HG02885 (cell line): ENCODE results near the gene RGS3.
"Not testable (repeated sequence)": the region's sequence is repeated elsewhere in the genome, so short reads cannot be mapped to it uniquely, and the experiment has no call there.

Experiments
- ATAC-seq: cut with Tn5 transposase; IDR thresholded peaks from one replicate; pipeline ENCODE4 v1.9.1; 2021; ENCODE audit warnings: mild to moderate bottlenecking; ENCODE audit not compliant: unreplicated experiment, poor library complexity

The RGS3 gene

DNA sequence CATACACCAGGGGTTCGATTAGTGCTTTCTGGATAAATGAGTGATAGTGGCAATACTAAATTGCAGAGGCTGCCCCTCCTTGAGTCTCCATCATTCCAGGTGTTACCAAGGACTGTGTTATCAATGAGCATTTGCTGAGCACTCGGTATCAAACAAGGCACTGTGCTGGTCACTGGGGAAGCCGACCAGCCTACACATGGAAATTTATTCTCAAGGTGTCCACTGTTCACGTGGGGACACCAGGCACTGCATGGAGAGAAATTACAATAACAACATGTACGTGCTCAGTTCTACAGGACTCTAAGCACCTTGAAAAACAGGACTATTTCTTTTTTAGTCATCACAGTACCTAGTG, 22.2 kb downstream of the RGS3 start:
- no peak for ATAC-seq

DNA sequence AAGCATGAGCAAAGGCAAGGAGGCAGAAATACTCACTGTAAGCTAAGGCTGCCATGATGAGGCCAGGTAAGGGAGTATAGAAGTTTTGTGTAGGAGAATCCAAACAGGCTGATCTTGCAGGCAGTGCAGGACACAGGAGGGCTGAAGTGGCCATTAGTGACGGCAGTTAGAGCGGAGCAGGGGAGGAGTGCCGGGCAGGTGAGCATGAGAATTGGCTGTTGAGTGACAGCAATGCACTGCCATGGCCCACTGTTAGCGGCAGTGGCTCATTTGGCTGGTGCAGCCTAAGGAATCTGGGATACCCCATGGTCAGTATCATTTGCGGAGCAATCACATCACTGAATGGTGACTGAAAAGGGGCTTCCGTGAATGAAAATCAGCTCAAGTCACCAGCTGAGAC, 22.8 kb downstream of the RGS3 start:
- no peak for ATAC-seq

DNA sequence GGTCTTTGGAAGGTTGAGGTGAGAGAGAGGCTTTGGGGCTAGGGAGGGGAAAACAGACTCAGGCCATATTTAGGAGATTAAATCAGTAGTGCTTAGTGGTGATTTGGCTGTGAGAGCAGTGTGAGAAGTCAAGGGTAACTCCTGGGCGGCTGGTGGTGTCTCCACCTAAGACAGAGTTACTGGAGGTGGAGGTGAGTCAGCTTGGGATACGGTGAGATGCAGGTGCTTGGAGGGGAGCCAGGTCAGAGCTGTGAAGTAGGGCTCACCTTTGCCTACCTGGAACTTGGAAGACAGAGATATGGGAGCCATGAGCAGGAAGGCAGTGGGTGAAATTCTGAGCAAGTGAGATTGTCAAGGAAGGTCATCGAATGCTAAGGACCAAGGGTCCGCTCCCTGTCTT, 24.5 kb downstream of the RGS3 start:
- ATAC-seq, result no peak

DNA sequence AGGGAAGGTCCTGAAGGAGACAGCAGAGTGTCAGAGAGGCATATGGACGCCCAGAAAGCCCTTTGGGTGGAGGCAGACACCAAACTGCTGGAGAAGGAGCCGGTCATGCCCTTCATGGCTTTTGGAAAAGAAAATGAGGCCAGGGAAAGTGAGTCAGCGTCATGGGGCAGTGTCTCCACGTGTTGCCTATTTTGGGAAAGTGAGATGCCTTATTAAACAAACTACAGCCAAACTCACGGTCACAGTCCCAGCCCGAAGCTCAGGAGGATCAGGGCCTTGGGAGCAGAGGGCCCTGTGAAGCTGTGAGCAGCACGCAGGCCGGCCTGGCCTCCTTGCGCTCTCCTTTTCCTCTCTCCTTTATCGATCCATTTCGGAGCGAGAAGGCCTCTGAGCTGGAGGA, 25.0 kb downstream of the RGS3 start:
- ATAC-seq, result no peak

- ATAC-seq, result not testable (repeated sequence)
Observed at GRCh38 chr9:113491147-113491546, 27.6 kb downstream of the RGS3 start.

- no peak for ATAC-seq
Observed at GRCh38 chr9:113492343-113493202, 29.0 kb downstream of the RGS3 start.

GRCh38 chr9:113493203-113493520, 29.6 kb downstream of the RGS3 start:
- no peak for ATAC-seq

GRCh38 chr9:113495526-113495925, 32.0 kb downstream of the RGS3 start:
- ATAC-seq, result no peak

DNA sequence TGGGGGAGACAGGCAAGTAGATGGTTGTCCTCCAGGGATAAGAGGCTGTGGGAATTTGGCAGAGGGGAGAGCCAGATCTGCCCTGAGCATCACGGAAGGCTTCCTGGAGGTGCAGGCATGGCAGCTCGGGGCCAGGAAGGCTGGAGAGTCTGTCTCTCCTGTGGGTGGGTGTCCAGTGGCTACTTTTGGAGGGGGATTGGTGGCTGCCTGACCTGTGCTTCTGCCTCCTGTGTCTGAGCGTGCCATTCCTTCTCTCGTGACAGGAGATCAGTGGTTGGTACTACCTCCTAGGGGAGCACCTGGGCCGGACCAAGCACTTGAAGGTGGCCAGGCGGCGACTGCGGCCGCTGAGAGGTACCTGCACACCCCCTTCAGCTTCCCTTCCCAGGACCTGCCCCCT, 33.5 kb downstream of the RGS3 start:
- no peak for ATAC-seq

- no peak for ATAC-seq
Observed at GRCh38 chr9:113499153-113499875, 35.8 kb downstream of the RGS3 start.

- no peak for ATAC-seq
Observed at GRCh38 chr9:113499876-113500497, 36.5 kb downstream of the RGS3 start.

- no peak for ATAC-seq
Observed at GRCh38 chr9:113501129-113501686, 37.7 kb downstream of the RGS3 start.

GRCh38 chr9:113501852-113502251, 38.3 kb downstream of the RGS3 start:
- no peak for ATAC-seq

- no peak for ATAC-seq
Observed at GRCh38 chr9:113502427-113503034, 39.0 kb downstream of the RGS3 start.

- no peak for ATAC-seq
Observed at GRCh38 chr9:113503131-113503541, 39.6 kb downstream of the RGS3 start.

- no peak for ATAC-seq
Observed at GRCh38 chr9:113503613-113504211, 40.2 kb downstream of the RGS3 start.

- ATAC-seq, result no peak
Observed at GRCh38 chr9:113504725-113505590, 41.4 kb downstream of the RGS3 start.

- no peak for ATAC-seq
Observed at GRCh38 chr9:113506090-113506589, 42.6 kb downstream of the RGS3 start.

- ATAC-seq, result no peak
Observed at GRCh38 chr9:113507256-113507655, 43.7 kb downstream of the RGS3 start.
